Adrenal gland (tissue), 5 donors: Measurements from ENCODE around the gene MARCHF3.
"Not testable (repeated sequence)": the region's sequence is repeated elsewhere in the genome, so short reads cannot be mapped to it uniquely, and the experiment has no call there.

Source experiments
- CTCF ChIP-seq, 6 experiments: fragments of 450-650 bp in 4 of 6; fragments of 200-600 bp in 2 of 6; sonication (generic) in 1 of 6; IDR thresholded peaks; 1 replicate in 5 of 6; 2 replicates in 1 of 6; pipeline versions ENCODE4 v1.5.1 to v1.8.0; 2016 to 2021; ENCODE audit warnings: antibody characterized with exemption in 6 of 6, mild to moderate bottlenecking in 2 of 6, moderate library complexity in 1 of 6
- POLR2A ChIP-seq, 2 donors: fragments of 450-650 bp; IDR thresholded peaks; one replicate each; pipeline ENCODE4 v1.6.1; 2017; ENCODE audit warnings: antibody characterized with exemption in 2 of 2, mild to moderate bottlenecking in 2 of 2, moderate library complexity in 1 of 2
- donor health status: DM: no; HTN: no; CAD: no.

- not testable (repeated sequence) for TF ChIP-seq CTCF, POLR2A (IDR thresholded peaks at IDR 0.05)
Observed at GRCh38 chr5:127005282-127005681, 25.1 kb downstream of the MARCHF3 start.
